Measurements from ENCODE around the gene NPTX1.
A peak's percentile ranks its signal among the peaks of the same experiment; 100 is the strongest.

The NPTX1 gene

GRCh38 chr17:80456465-80457235, 19.8 kb downstream of the NPTX1 start:
- TF ChIP-seq CTCF (IDR thresholded peaks at IDR 0.05; ENCODE audit: low read depth, low read length) = no peak
- no peak overlapping the region for H3K4me3 ChIP-seq (ENCODE audit: low read depth, low read length)

- no peak overlapping the region for H3K4me3 ChIP-seq (ENCODE audit: low read depth, low read length)
Observed at GRCh38 chr17:80455784-80456183, 20.6 kb downstream of the NPTX1 start.

GRCh38 chr17:80455336-80455710, 21.1 kb downstream of the NPTX1 start:
- TF ChIP-seq CTCF (IDR thresholded peaks at IDR 0.05; ENCODE audit: low read depth, low read length) = no peak
- H3K4me3 ChIP-seq (ENCODE audit: low read depth, low read length) = peak overlapping the region; percentile 68

More at GRCh38 chr17:80455784-80456183, 20.6 kb downstream of the NPTX1 start:
- TF ChIP-seq CTCF (IDR thresholded peaks at IDR 0.05; ENCODE audit: low read depth, low read length) = no peak

GRCh38 chr17:80454557-80455335, 21.7 kb downstream of the NPTX1 start:
- peak overlapping the region; percentile 68 for H3K4me3 ChIP-seq (ENCODE audit: low read depth, low read length)
- TF ChIP-seq CTCF (IDR thresholded peaks at IDR 0.05; ENCODE audit: low read depth, low read length) = no peak

GRCh38 chr17:80453998-80454556, 22.3 kb downstream of the NPTX1 start:
- H3K4me3 ChIP-seq (ENCODE audit: low read depth, low read length) = peak overlapping the region; percentile 68
- TF ChIP-seq CTCF (IDR thresholded peaks at IDR 0.05; ENCODE audit: low read depth, low read length) = no peak

GRCh38 chr17:80453126-80453997, 23.0 kb downstream of the NPTX1 start:
- no peak for TF ChIP-seq CTCF (IDR thresholded peaks at IDR 0.05; ENCODE audit: low read depth, low read length)
- H3K4me3 ChIP-seq (ENCODE audit: low read depth, low read length) = no peak overlapping the region
